H1 (cell line): ENCODE results near the gene GRM1. TPM values are rescaled to one million over a fixed set of nuclear protein-coding genes. Genes with fewer than 3 reads are reported as not detected.

ENCODE experiments used
- CTCF ChIA-PET: fragments of 300-600 bp; sonication (Branson Sonifier 250); formaldehyde crosslinking; loops from one replicate; lab custom pipeline; 2021; ENCODE audit not compliant: partially characterized antibody; lab: Charles Lee
- POLR2A ChIA-PET: fragments of 300-600 bp; sonication (Branson Sonifier 250); formaldehyde crosslinking; loops from one replicate; lab custom pipeline; 2021; ENCODE audit warnings: inconsistent platforms; ENCODE audit not compliant: partially characterized antibody; lab: Charles Lee
- DNase-seq, 2 experiments: peaks; one replicate each; pipeline versions ENCODE4 v3.0.0 to v3.0.0-alpha.2; 2010 to 2022; ENCODE audit warnings: low spot score in 2 of 2, low read depth in 1 of 2, mixed read lengths in 1 of 2
- FAIRE-seq: peaks from 2 replicates; lab custom pipeline; 2011; peaks lifted over from hg19 to GRCh38; lab: Jason Lieb, UNC
- H2AFZ ChIP-seq: 2 replicates; pipeline ENCODE4 v1.8.1; 2012; ENCODE audit warnings: low read length, inconsistent platforms
- H2AK5ac ChIP-seq: 2 replicates; pipeline ENCODE4 v1.6.1; 2013; ENCODE audit warnings: low read depth, low read length
- H2BK120ac ChIP-seq: replicated peaks from 2 replicates; pipeline ENCODE3; 2013; ENCODE audit warnings: low read depth, low read length, inconsistent platforms
- H2BK12ac ChIP-seq: 2 replicates; pipeline ENCODE4 v1.6.1; 2013; ENCODE audit warnings: low read depth, low read length
- H2BK15ac ChIP-seq: 2 replicates; pipeline ENCODE4 v1.6.1; 2013; ENCODE audit warnings: low read length
- H2BK20ac ChIP-seq: 2 replicates; pipeline ENCODE4 v1.6.1; 2013; ENCODE audit warnings: low read length
- H2BK5ac ChIP-seq: 2 replicates; pipeline ENCODE4 v1.6.1; 2013; ENCODE audit warnings: low read depth, low read length
- H3K14ac ChIP-seq: 2 replicates; pipeline ENCODE4 v1.6.1; 2013; ENCODE audit warnings: inconsistent platforms; ENCODE audit not compliant: insufficient read length
- H3K18ac ChIP-seq: 2 replicates; pipeline ENCODE4 v1.6.1; 2013; ENCODE audit warnings: low read length; ENCODE audit errors: extremely low read depth
- H3K23ac ChIP-seq: 2 replicates; pipeline ENCODE4 v1.6.1; 2013; ENCODE audit warnings: inconsistent platforms; ENCODE audit not compliant: insufficient read length
- H3K23me2 ChIP-seq: 2 replicates; pipeline ENCODE4 v1.6.1; 2013; ENCODE audit warnings: low read depth, low read length
- H3K27ac ChIP-seq: 2 replicates; pipeline ENCODE4 v1.6.1; 2011; ENCODE audit warnings: low read depth, low read length, inconsistent platforms
- H3K27me3 ChIP-seq, 4 experiments: replicated peaks in 1 of 4; 1 replicate in 1 of 4; 2 replicates in 3 of 4; pipeline versions ENCODE4 v1.6.1 to v1.8.1; 2011 to 2013; ENCODE audit warnings: low read length in 3 of 4, mild to moderate bottlenecking in 3 of 4, inconsistent platforms in 2 of 4, mixed read lengths in 2 of 4, moderate library complexity in 1 of 4; ENCODE audit not compliant: control insufficient read depth in 3 of 4, insufficient read depth in 3 of 4; ENCODE audit errors: extremely low read depth in 1 of 4
- H3K36me3 ChIP-seq, 4 experiments: 2 replicates each; pipeline versions ENCODE4 v1.6.1 to v1.8.1; 2011 to 2013; ENCODE audit warnings: mild to moderate bottlenecking in 4 of 4, low read length in 3 of 4, moderate library complexity in 2 of 4, control low read depth in 1 of 4, inconsistent platforms in 1 of 4; ENCODE audit not compliant: insufficient read depth in 4 of 4, control insufficient read depth in 2 of 4
- H3K4ac ChIP-seq: replicated peaks from 2 replicates; pipeline ENCODE3; 2013; ENCODE audit warnings: low read length, low read depth, mixed read lengths, inconsistent platforms; ENCODE audit not compliant: insufficient read length
- H3K4me1 ChIP-seq, 4 experiments: replicated peaks in 1 of 4; 1 replicate in 1 of 4; 2 replicates in 3 of 4; pipeline versions ENCODE4 v1.6.1 to v1.8.1; 2011 to 2013; ENCODE audit warnings: low read length in 3 of 4, inconsistent platforms in 2 of 4, mixed read lengths in 1 of 4; ENCODE audit not compliant: insufficient read depth in 4 of 4, control insufficient read depth in 3 of 4
- H3K4me2 ChIP-seq, 2 experiments: 2 replicates each; pipeline versions ENCODE4 v1.6.1 to v1.8.1; 2011 to 2013; ENCODE audit warnings: low read depth in 2 of 2, low read length in 2 of 2, control low read depth in 1 of 2, inconsistent platforms in 1 of 2, mild to moderate bottlenecking in 1 of 2; ENCODE audit not compliant: insufficient read depth in 1 of 2
- H3K4me3 ChIP-seq, 4 experiments: fragments of 200-600, 300-600 bp in 1 of 4; sonication (generic), shearing (Covaris generic), sonication (Bioruptor Twin) in 1 of 4; 2 replicates each; pipeline versions ENCODE4 v1.5.1 to v1.8.1; 2011 to 2016; ENCODE audit warnings: low read length in 4 of 4, low read depth in 3 of 4, control low read depth in 2 of 4, inconsistent platforms in 2 of 4, mild to moderate bottlenecking in 2 of 4, mixed read lengths in 1 of 4, moderate library complexity in 1 of 4; ENCODE audit not compliant: insufficient read depth in 2 of 4; ENCODE audit errors: extremely low read depth in 1 of 4
- H3K56ac ChIP-seq: replicated peaks from 2 replicates; pipeline ENCODE3; 2013; ENCODE audit warnings: low read depth, mild to moderate bottlenecking, mixed read lengths, low read length, inconsistent platforms; ENCODE audit not compliant: insufficient read length
- H3K79me1 ChIP-seq: 2 replicates; pipeline ENCODE4 v1.6.1; 2013; ENCODE audit warnings: low read depth, low read length, control low read depth
- H3K79me2 ChIP-seq, 2 experiments: 2 replicates each; pipeline versions ENCODE4 v1.6.1 to v1.8.1; 2012 to 2013; ENCODE audit warnings: low read length in 2 of 2, mild to moderate bottlenecking in 2 of 2, inconsistent platforms in 1 of 2; ENCODE audit not compliant: insufficient read depth in 2 of 2, control insufficient read depth in 1 of 2
- H3K9ac ChIP-seq, 4 experiments: replicated peaks in 1 of 4; 1 replicate in 1 of 4; 2 replicates in 3 of 4; pipeline versions ENCODE4 v1.6.1 to v1.8.1; 2011 to 2013; ENCODE audit warnings: low read depth in 3 of 4, low read length in 3 of 4, control low read depth in 2 of 4, mild to moderate bottlenecking in 2 of 4, moderate library complexity in 2 of 4, inconsistent platforms in 1 of 4; ENCODE audit errors: extremely low read depth in 1 of 4
- H3K9me3 ChIP-seq, 2 experiments: 2 replicates each; pipeline versions ENCODE4 v1.6.1 to v1.8.1; 2012 to 2013; ENCODE audit warnings: mild to moderate bottlenecking in 2 of 2, moderate library complexity in 2 of 2, control low read depth in 1 of 2, inconsistent platforms in 1 of 2, low read depth in 1 of 2, low read length in 1 of 2, mixed read lengths in 1 of 2; ENCODE audit not compliant: insufficient read depth in 2 of 2
- H4K20me1 ChIP-seq, 2 experiments: replicated peaks in 1 of 2; 2 replicates each; pipeline versions ENCODE3 to v1.8.1; 2011 to 2013; ENCODE audit warnings: inconsistent platforms in 2 of 2, low read length in 2 of 2, mild to moderate bottlenecking in 1 of 2; ENCODE audit not compliant: insufficient read depth in 2 of 2, control insufficient read depth in 1 of 2
- H4K5ac ChIP-seq: 2 replicates; pipeline ENCODE4 v1.6.1; 2013; ENCODE audit warnings: low read length, low read depth, mixed read lengths, inconsistent platforms; ENCODE audit not compliant: insufficient read length
- H4K8ac ChIP-seq: 2 replicates; pipeline ENCODE4 v1.8.0; 2013; ENCODE audit warnings: mild to moderate bottlenecking, moderate library complexity, low read length, inconsistent platforms; ENCODE audit not compliant: insufficient read depth; ENCODE audit errors: extremely low read depth
- H4K91ac ChIP-seq: replicated peaks from 2 replicates; pipeline ENCODE3; 2013; ENCODE audit warnings: low read length, mixed read lengths, inconsistent platforms; ENCODE audit not compliant: insufficient read length
- CBX8 ChIP-seq: fragments of 300-800, 300-1000 bp; sonication (generic); IDR thresholded peaks from 2 replicates; pipeline ENCODE4 v1.7.1; 2016; ENCODE audit warnings: low read depth, low read length, borderline replicate concordance
- EGR1 ChIP-seq: IDR thresholded peaks from 2 replicates; pipeline ENCODE4 v1.6.1; 2011; ENCODE audit warnings: low read depth, low read length, borderline replicate concordance
- GTF2F1 ChIP-seq: IDR thresholded peaks from 2 replicates; pipeline ENCODE4 v1.6.1; 2012; ENCODE audit warnings: low read depth, low read length, improper control_type of control experiment, borderline replicate concordance
- MAFK ChIP-seq: IDR thresholded peaks from 2 replicates; pipeline ENCODE4 v1.6.1; 2012; ENCODE audit warnings: low read depth, mild to moderate bottlenecking, improper control_type of control experiment, low read length
- POLR2AphosphoS5 ChIP-seq: IDR thresholded peaks from 2 replicates; pipeline ENCODE4 v1.6.1; 2011; ENCODE audit warnings: low read depth, low read length
- SAP30 ChIP-seq: fragments of 300-600 bp; sonication (generic); IDR thresholded peaks from 2 replicates; pipeline ENCODE4 v1.7.1; 2012; ENCODE audit warnings: low read length, moderate library complexity, mild to moderate bottlenecking, inconsistent platforms; ENCODE audit not compliant: insufficient read depth, insufficient replicate concordance
- SIRT6 ChIP-seq: IDR thresholded peaks from one replicate; pipeline ENCODE4 v1.7.1; 2012; ENCODE audit warnings: low read length, inconsistent platforms
- TCF12 ChIP-seq: IDR thresholded peaks from 2 replicates; pipeline ENCODE4 v1.6.1; 2011; ENCODE audit warnings: low read depth, mild to moderate bottlenecking, low read length
- polyA plus RNA-seq, 7 experiments: library from polyadenylated mRNA; depleted of rRNA in 3 of 7; stranded (reverse) in 5 of 7; unstranded in 2 of 7; fragments of >200 nt in 5 of 7; fragments of 200-250 nt in 2 of 7; gene quantifications; 1 replicate in 5 of 7; 2 replicates in 1 of 7; 4 replicates in 1 of 7; pipeline versions ENCODE4 v1.2.1 to v1.2.3, GENCODE V29; 2011 to 2013; ENCODE audit warnings: missing spikeins in 2 of 7, mixed read lengths in 2 of 7
- total RNA-seq: library from RNA; stranded (reverse); fragmentation: NEBNext Ultra II Directional; extraction: Animal tissue kit (Norgen Biotek cat#: 25700); gene quantifications from 2 replicates; pipeline ENCODE4 v1.2.1, GENCODE V29; 2021
- TF ChIP-seq, protein P1 (sequence below): IDR thresholded peaks from 2 replicates; pipeline ENCODE4 v1.6.1; 2012; ENCODE audit warnings: inconsistent platforms
- TF ChIP-seq, protein P2 (sequence below), 3 experiments: IDR thresholded peaks; 1 replicate in 2 of 3; 2 replicates in 1 of 3; pipeline versions ENCODE4 v1.5.1 to v1.6.1; 2011; ENCODE audit warnings: low read length in 3 of 3, mild to moderate bottlenecking in 3 of 3, inconsistent platforms in 2 of 3, low read depth in 1 of 3, moderate library complexity in 1 of 3; ENCODE audit not compliant: insufficient read depth in 1 of 3; ENCODE audit errors: control extremely low read depth in 1 of 3
- TF ChIP-seq, protein P3 (sequence below): IDR thresholded peaks from 2 replicates; pipeline ENCODE4 v1.6.1; 2012; ENCODE audit warnings: low read length, inconsistent platforms

GRM1 gene
- total and polyA plus RNA-seq, 2 of the 8 experiments (the other 6 are each of a cell fraction or from before 2014, with no cell fraction given), result 0.15 to 1.3 TPM

DNA sequence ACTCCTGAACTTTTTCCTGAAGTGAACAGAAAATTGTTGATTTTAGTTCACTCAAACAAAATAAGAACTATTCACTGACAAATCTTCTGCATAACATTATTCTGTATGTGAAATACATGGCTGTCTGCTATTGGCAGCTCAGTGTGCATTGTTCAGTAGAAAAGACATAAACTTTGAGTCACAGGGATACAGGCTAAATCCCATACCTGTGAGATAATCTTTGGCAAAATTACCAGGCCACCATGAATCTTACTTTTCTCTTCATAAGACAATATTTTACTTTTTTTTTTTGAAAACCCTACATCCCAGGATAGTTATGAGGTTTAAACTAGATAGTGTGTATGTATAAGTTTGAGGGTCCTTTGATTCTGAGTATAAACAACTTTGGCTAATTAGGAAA is 224.8 kb downstream of the GRM1 start:
- H2BK20ac ChIP-seq, result no peak overlapping the region
- peaks cover 2% of the 10 kb centered on the region; the same call in 1 of the 2 replicates for H3K23me2 ChIP-seq
- no peak for DNase-seq
- H2AK5ac ChIP-seq, result no peak overlapping the region
- H4K5ac ChIP-seq, result no peak overlapping the region
- no peak overlapping the region for H2BK15ac ChIP-seq
- POLR2A ChIA-PET, result no interaction called here
- H3K27me3 ChIP-seq, result 0 out of 7 replicates have a peak, but pooled peaks cover 0 to 1% (median 0%) of the 10 kb centered on the region in 4 experiments
- no peak overlapping the region for H3K14ac ChIP-seq
- CTCF ChIA-PET, result interaction anchor here (0.6 kb wide), 2 partner anchors 119 to 158 kb away, joined by 3 read pairs; no protein-coding TSS in a partner anchor
- no peak overlapping the region for H2BK120ac ChIP-seq
- no peaks in the 10 kb centered on the region; a peak in 1 of 7 replicates for H3K4me1 ChIP-seq
- H2BK5ac ChIP-seq, result no peak overlapping the region
- H2BK12ac ChIP-seq, result no peak overlapping the region
- no peaks in the 10 kb centered on the region for H3K36me3 ChIP-seq
- no peak overlapping the region for H3K18ac ChIP-seq
- no peaks in the 10 kb centered on the region for H3K9me3 ChIP-seq
- H3K56ac ChIP-seq, result no peak overlapping the region
- H3K4me2 ChIP-seq, result no peak overlapping the region
- no peaks in the 10 kb centered on the region for H3K79me2 ChIP-seq
- no peak overlapping the region for H3K9ac ChIP-seq
- no peak overlapping the region for H2AFZ ChIP-seq
- H4K91ac ChIP-seq, result no peak overlapping the region
- no peak overlapping the region for H4K8ac ChIP-seq
- H3K23ac ChIP-seq, result no peak overlapping the region
- no peaks in the 10 kb centered on the region for H3K79me1 ChIP-seq
- H4K20me1 ChIP-seq, result no peaks in the 10 kb centered on the region
- H3K27ac ChIP-seq, result no peak overlapping the region
- no peak overlapping the region for H3K4ac ChIP-seq
- H3K4me3 ChIP-seq, result no peak overlapping the region
- no peak for FAIRE-seq
- TF ChIP-seq, protein P1, sequence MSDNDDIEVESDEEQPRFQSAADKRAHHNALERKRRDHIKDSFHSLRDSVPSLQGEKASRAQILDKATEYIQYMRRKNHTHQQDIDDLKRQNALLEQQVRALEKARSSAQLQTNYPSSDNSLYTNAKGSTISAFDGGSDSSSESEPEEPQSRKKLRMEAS, result no peak
- TF ChIP-seq POLR2AphosphoS5 (no peak), EGR1 (no peak), SAP30 (no peak), TCF12 (no peak), SIRT6 (no peak), CBX8 (no peak), MAFK (no peak), GTF2F1 (no peak)
- TF ChIP-seq, protein P2, sequence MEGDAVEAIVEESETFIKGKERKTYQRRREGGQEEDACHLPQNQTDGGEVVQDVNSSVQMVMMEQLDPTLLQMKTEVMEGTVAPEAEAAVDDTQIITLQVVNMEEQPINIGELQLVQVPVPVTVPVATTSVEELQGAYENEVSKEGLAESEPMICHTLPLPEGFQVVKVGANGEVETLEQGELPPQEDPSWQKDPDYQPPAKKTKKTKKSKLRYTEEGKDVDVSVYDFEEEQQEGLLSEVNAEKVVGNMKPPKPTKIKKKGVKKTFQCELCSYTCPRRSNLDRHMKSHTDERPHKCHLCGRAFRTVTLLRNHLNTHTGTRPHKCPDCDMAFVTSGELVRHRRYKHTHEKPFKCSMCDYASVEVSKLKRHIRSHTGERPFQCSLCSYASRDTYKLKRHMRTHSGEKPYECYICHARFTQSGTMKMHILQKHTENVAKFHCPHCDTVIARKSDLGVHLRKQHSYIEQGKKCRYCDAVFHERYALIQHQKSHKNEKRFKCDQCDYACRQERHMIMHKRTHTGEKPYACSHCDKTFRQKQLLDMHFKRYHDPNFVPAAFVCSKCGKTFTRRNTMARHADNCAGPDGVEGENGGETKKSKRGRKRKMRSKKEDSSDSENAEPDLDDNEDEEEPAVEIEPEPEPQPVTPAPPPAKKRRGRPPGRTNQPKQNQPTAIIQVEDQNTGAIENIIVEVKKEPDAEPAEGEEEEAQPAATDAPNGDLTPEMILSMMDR (IDR thresholded peaks at IDR 0.05; ENCODE audit: control extremely low read depth in 1 of 3, insufficient read depth in 1 of 3, low read depth in 1 of 3, low read length in 3 of 3), result no peak
- TF ChIP-seq, protein P3, sequence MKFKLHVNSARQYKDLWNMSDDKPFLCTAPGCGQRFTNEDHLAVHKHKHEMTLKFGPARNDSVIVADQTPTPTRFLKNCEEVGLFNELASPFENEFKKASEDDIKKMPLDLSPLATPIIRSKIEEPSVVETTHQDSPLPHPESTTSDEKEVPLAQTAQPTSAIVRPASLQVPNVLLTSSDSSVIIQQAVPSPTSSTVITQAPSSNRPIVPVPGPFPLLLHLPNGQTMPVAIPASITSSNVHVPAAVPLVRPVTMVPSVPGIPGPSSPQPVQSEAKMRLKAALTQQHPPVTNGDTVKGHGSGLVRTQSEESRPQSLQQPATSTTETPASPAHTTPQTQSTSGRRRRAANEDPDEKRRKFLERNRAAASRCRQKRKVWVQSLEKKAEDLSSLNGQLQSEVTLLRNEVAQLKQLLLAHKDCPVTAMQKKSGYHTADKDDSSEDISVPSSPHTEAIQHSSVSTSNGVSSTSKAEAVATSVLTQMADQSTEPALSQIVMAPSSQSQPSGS, result no peak
